GM23248 (cell line): Measurements from ENCODE around the gene JARID2.

Experiments
- EZH2 ChIP-seq: fragments of 200-600 bp; sonication (generic); IDR thresholded peaks from 2 replicates; pipeline ENCODE4 v1.6.1; 2018; ENCODE audit warnings: antibody characterized with exemption, mild to moderate bottlenecking; ENCODE audit not compliant: insufficient read depth, poor library complexity, severe bottlenecking
- EZH2phosphoT487 ChIP-seq: fragments of 200-600 bp; sonication (generic); IDR thresholded peaks from 2 replicates; pipeline ENCODE4 v1.6.1; 2018; ENCODE audit warnings: antibody characterized with exemption, moderate library complexity, mild to moderate bottlenecking, low read depth; ENCODE audit not compliant: insufficient read depth

- TF ChIP-seq EZH2 (no peak), EZH2phosphoT487 (no peak)
Observed at GRCh38 chr6:15430931-15431405, 185.1 kb downstream of the JARID2 start.
